ENCODE results near the gene NDUFAF5.
"Not testable (repeated sequence)": the region's sequence is repeated elsewhere in the genome, so short reads cannot be mapped to it uniquely, and the experiment has no call there.

The NDUFAF5 gene, protein sequence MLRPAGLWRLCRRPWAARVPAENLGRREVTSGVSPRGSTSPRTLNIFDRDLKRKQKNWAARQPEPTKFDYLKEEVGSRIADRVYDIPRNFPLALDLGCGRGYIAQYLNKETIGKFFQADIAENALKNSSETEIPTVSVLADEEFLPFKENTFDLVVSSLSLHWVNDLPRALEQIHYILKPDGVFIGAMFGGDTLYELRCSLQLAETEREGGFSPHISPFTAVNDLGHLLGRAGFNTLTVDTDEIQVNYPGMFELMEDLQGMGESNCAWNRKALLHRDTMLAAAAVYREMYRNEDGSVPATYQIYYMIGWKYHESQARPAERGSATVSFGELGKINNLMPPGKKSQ

GRCh38 chr20:13784893-13785715 is at the start of gene NDUFAF5, which contains the start of gene ESF1:
Gene NDUFAF5 (plus strand): TSS chr20:13785028. CDS start chr20:13785069, 41 bp downstream.
Gene ESF1 (minus strand): TSS chr20:13784919. CDS start chr20:13783140, 1,779 bp downstream.
- H3K36me3 ChIP-seq: peaks cover 13 to 33% (median 23%) of the 10 kb centered on the region in 3 donors
- no peaks in the 10 kb centered on the region for H3K9me3 ChIP-seq
- TF ChIP-seq, protein P1, sequence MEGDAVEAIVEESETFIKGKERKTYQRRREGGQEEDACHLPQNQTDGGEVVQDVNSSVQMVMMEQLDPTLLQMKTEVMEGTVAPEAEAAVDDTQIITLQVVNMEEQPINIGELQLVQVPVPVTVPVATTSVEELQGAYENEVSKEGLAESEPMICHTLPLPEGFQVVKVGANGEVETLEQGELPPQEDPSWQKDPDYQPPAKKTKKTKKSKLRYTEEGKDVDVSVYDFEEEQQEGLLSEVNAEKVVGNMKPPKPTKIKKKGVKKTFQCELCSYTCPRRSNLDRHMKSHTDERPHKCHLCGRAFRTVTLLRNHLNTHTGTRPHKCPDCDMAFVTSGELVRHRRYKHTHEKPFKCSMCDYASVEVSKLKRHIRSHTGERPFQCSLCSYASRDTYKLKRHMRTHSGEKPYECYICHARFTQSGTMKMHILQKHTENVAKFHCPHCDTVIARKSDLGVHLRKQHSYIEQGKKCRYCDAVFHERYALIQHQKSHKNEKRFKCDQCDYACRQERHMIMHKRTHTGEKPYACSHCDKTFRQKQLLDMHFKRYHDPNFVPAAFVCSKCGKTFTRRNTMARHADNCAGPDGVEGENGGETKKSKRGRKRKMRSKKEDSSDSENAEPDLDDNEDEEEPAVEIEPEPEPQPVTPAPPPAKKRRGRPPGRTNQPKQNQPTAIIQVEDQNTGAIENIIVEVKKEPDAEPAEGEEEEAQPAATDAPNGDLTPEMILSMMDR (IDR thresholded peaks at IDR 0.05): peak in 1 of 2 experiments; percentile 19
- peaks cover 0 to 42% (median 21%) of the 10 kb centered on the region in 4 donors for H3K4me1 ChIP-seq
- no peaks in the 10 kb centered on the region for H3K27me3 ChIP-seq
- peak; percentile 97 for DNase-seq
- peak within 1 kb of the TSS; percentile 91 to 94 for H3K27ac ChIP-seq
- intact Hi-C loops (cut with DNase I; ENCODE audit: low total_unique reads): no loop called here
- H3K4me3 ChIP-seq: peak within 1 kb of the TSS; percentile 85 to 94

DNA sequence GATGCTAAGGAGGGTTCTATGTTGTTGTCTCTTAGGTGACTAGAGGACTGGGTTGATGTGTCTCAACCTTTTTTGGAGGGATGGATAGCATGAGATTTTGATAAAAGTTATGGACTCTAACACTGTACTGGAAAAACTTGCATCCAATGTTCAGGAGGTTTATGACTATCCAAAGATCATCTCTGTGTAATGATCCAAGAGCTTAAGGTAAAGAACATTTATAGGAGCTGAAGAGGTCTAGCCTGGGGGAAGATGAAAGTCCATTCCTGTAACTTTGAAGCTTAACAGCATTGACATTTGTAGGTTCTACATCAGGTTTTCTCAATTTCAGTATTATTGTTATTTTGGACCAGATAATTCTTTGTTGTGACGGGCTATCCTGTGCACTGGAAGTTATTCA is 49.0 kb upstream of the NDUFAF5 start:
- H3K4me1 ChIP-seq: peaks cover 0 to 59% (median 7%) of the 10 kb centered on the region in 4 donors
- no peaks in the 10 kb centered on the region for H3K27me3 ChIP-seq
- H3K4me3 ChIP-seq: no peak overlapping the region
- H3K9me3 ChIP-seq: no peaks in the 10 kb centered on the region
- TF ChIP-seq, protein P1 (IDR thresholded peaks at IDR 0.05): no peak
- intact Hi-C loops (cut with DNase I; ENCODE audit: low total_unique reads): loop anchor here (10.0 kb wide), 1 partner anchor 101 kb away; the partner anchor contains the start of gene TASP1
- H3K27ac ChIP-seq: peak overlapping the region; percentile 75 to 77
- peaks cover 5 to 30% (median 30%) of the 10 kb centered on the region in 3 donors for H3K36me3 ChIP-seq
- no peak for DNase-seq

DNA sequence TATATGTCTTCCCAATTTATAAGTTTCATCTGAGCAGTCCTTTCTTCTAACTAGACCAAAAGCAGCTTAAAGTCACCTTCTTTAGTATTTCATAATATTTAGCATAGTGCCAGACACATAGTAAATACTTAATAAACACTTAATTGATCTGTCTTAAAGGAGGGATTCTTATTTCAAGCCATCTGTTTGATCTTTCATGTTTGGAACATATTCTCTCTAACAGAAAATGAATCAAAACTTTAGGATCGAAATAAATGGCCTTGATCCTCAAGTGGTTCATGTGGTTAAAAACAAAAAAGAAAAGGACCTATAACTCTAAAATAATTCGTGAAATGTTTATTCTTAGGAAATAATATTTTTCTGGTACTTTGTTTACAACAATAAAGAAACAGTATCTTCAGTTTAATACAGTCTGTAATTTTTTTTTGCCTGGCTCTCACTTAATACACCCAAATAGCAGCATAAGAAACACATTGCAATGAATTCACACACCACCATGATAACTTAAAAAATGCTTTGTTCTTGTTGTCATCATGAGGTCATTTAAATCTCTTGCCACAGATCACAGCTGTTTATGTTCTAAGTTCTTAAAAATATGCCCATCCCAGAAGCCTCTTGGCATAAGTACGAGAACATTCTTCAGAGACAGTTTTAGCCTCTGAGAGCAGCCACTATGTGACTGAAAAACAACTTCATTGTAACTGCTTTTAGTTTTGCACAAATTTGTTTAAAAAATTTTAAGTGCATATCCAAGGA is 48.2 kb upstream of the NDUFAF5 start:
- intact Hi-C loops (cut with DNase I; ENCODE audit: low total_unique reads): loop anchor here (10.0 kb wide), 1 partner anchor 102 kb away; the partner anchor contains the start of gene TASP1
- Histone ChIP-seq H3K4me3 (no peak overlapping the region), H3K36me3 (peaks cover 8 to 30% (median 28%) of the 10 kb centered on the region in 3 donors), H3K27ac (peak overlapping the region; percentile 75 to 77), H3K27me3 (no peaks in the 10 kb centered on the region), H3K9me3 (no peaks in the 10 kb centered on the region), H3K4me1 (peaks cover 0 to 59% (median 7%) of the 10 kb centered on the region in 4 donors)
- no peak for DNase-seq
- TF ChIP-seq, protein P1 (IDR thresholded peaks at IDR 0.05): no peak

- H3K27me3 ChIP-seq, H3K4me3 ChIP-seq, DNase-seq, H3K9me3 ChIP-seq: not testable (repeated sequence)
- Histone ChIP-seq H3K36me3 (peaks cover 12 to 20% (median 15%) of the 10 kb centered on the region in 3 donors), H3K4me1 (peaks cover 0 to 59% (median 7%) of the 10 kb centered on the region in 4 donors), H3K27ac (peak overlapping the region; percentile 75 to 77)
- intact Hi-C loops (cut with DNase I; ENCODE audit: low total_unique reads): loop anchor here (10.0 kb wide), 1 partner anchor 103 kb away; the partner anchor contains the start of gene TASP1
These were observed 46.6 kb upstream of the NDUFAF5 start for GRCh38 chr20:13738187-13738586.

DNA sequence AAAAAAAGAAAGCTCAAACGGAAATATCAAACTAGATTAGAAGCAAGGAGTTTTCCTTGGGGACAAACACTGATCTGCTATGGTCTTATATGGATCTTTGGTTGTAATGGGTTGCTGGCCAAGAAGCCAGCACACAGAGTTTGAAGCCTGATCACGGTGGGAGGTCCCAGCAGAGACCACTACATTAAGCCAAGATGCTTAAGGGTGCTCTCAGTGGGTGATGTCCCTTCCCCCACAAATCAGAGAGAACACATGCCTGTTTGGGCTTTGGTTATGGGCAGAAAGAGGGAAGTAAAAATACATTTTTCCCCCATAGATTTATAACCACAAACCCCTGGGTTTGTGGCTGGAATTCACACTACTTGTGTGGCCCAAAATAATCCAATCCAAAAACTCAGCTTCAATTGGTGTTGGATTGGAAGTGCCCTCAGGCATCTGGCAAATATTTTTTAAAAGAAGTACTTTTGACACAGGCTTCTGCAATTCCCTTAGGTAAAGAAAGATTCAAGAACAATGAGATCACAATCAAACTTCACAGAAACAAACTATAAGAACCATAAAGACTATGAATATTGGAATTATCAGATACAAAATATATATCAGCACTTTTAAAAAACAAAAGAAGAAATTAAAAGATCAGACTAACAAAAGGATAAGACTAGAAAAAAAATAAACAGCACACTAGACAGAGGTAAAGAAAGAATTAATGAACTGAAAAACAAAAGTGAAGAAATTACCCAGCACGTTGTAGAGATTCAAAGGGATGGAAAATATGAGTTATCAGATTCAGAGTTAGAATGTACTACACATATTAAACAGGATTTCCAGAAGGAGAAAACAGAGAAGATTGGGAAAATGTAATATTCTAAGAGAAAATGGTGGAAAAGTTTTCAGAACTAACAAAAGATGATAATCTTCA is 44.8 kb upstream of the NDUFAF5 start:
- Histone ChIP-seq H3K4me3 (no peak overlapping the region), H3K27ac (peak overlapping the region; percentile 75 to 77), H3K36me3 (peaks cover 7 to 15% (median 15%) of the 10 kb centered on the region in 3 donors), H3K27me3 (no peaks in the 10 kb centered on the region), H3K9me3 (no peaks in the 10 kb centered on the region), H3K4me1 (peaks cover 0 to 57% (median 7%) of the 10 kb centered on the region in 4 donors)
- no peak for DNase-seq
- TF ChIP-seq, protein P1 (IDR thresholded peaks at IDR 0.05): no peak
- intact Hi-C loops (cut with DNase I; ENCODE audit: low total_unique reads): loop anchor here (10.0 kb wide), 1 partner anchor 105 kb away; the partner anchor contains the start of gene TASP1
